GM12878 (cell line): ENCODE results near the gene MAEL. TPM values are rescaled to one million over a fixed set of nuclear protein-coding genes. Genes with fewer than 3 reads are reported as not detected.

Experiments
- CBX3 ChIP-seq: fragments of 200-600 bp; sonication (generic); IDR thresholded peaks from 2 replicates; pipeline ENCODE4 v1.6.1; 2016; ENCODE audit warnings: low read depth, borderline replicate concordance
- CEBPZ ChIP-seq: fragments of 150-350 bp; IDR thresholded peaks from 2 replicates; pipeline ENCODE4 v1.6.1; 2016; ENCODE audit warnings: low read depth, low read length
- EED ChIP-seq: sonication (generic); IDR thresholded peaks from 2 replicates; pipeline ENCODE4 v1.6.1; 2016; ENCODE audit warnings: antibody characterized with exemption, low read depth
- GABPA ChIP-seq: IDR thresholded peaks from 2 replicates; pipeline ENCODE4 v1.6.1; 2014; ENCODE audit warnings: antibody characterized with exemption, low read depth, mild to moderate bottlenecking, inconsistent platforms
- IKZF1 ChIP-seq: fragments of 450-650 bp; conservative IDR thresholded peaks from 2 replicates; pipeline ENCODE4 v1.6.1; 2017; ENCODE audit warnings: antibody characterized with exemption, mild to moderate bottlenecking
- IKZF2 ChIP-seq, 2 experiments: fragments of 450-650 bp; IDR thresholded peaks; 2 replicates each; pipeline ENCODE4 v1.6.1; 2017; ENCODE audit warnings: mild to moderate bottlenecking in 2 of 2, moderate library complexity in 2 of 2
- NBN ChIP-seq: fragments of 450-650 bp; IDR thresholded peaks from 2 replicates; pipeline ENCODE4 v1.6.1; 2016
- NFXL1 ChIP-seq: fragments of 450-650 bp; IDR thresholded peaks from 2 replicates; pipeline ENCODE4 v1.6.1; 2017; ENCODE audit warnings: antibody characterized with exemption, mild to moderate bottlenecking, borderline replicate concordance
- POLR2A ChIP-seq: IDR thresholded peaks from 2 replicates; pipeline ENCODE4 v1.6.1; 2011; ENCODE audit warnings: low read depth, mild to moderate bottlenecking, low read length
- RAD21 ChIP-seq: IDR thresholded peaks from 2 replicates; pipeline ENCODE4 v1.6.1; 2011; ENCODE audit warnings: mild to moderate bottlenecking, low read depth, low read length, moderate library complexity; ENCODE audit not compliant: insufficient read depth
- RB1 ChIP-seq: fragments of 450-650 bp; formaldehyde crosslinking; IDR thresholded peaks from 2 replicates; pipeline ENCODE4 v1.6.1; 2017; ENCODE audit warnings: mild to moderate bottlenecking, borderline replicate concordance
- RELA ChIP-seq: fragments of 450-650 bp; IDR thresholded peaks from 2 replicates; pipeline ENCODE4 v1.8.0; 2014; ENCODE audit warnings: borderline replicate concordance; ENCODE audit not compliant: partially characterized antibody
- SREBF2 ChIP-seq: IDR thresholded peaks from 2 replicates; pipeline ENCODE4 v1.6.1; 2012; ENCODE audit warnings: mild to moderate bottlenecking, low read length
- TCF12 ChIP-seq: IDR thresholded peaks from 2 replicates; pipeline ENCODE4 v1.6.1; 2011; ENCODE audit warnings: low read depth, mild to moderate bottlenecking, low read length
- YBX1 ChIP-seq: fragments of 450-650 bp; IDR thresholded peaks from 2 replicates; pipeline ENCODE4 v1.6.1; 2016; ENCODE audit warnings: antibody characterized with exemption
- YY1 ChIP-seq: IDR thresholded peaks from 2 replicates; pipeline ENCODE4 v1.6.1; 2011; ENCODE audit warnings: low read depth, mild to moderate bottlenecking, low read length
- ZBED1 ChIP-seq: IDR thresholded peaks from 2 replicates; pipeline ENCODE4 v1.6.1; 2016; ENCODE audit warnings: borderline replicate concordance
- ZNF217 ChIP-seq: fragments of 450-650 bp; IDR thresholded peaks from 2 replicates; pipeline ENCODE4 v1.6.1; 2017; ENCODE audit warnings: antibody characterized with exemption, mild to moderate bottlenecking
- ZNF384 ChIP-seq: IDR thresholded peaks from 2 replicates; pipeline ENCODE4 v1.6.1; 2012; ENCODE audit warnings: low read depth, mild to moderate bottlenecking, low read length, improper control_type of control experiment, borderline replicate concordance
- polyA plus RNA-seq, 11 experiments: library from polyadenylated mRNA; depleted of rRNA in 4 of 11; unstranded in 6 of 11; stranded (reverse) in 5 of 11; fragments of >200 nt; fragmentation: Nextera tagmentation in 4 of 11; fragmentation: Illumina TruSeq in 1 of 11; extraction: Ambion mirVana in 4 of 11; extraction: Trizol in 1 of 11; gene quantifications; 1 replicate in 1 of 11; 2 replicates in 10 of 11; pipeline versions ENCODE4 v1.2.1 to v1.2.3, GENCODE V29; 2011 to 2016; ENCODE audit warnings: inconsistent platforms in 2 of 11, missing spikeins in 2 of 11, low read depth in 1 of 11
- total RNA-seq, 4 experiments: library from RNA; depleted of rRNA in 3 of 4; stranded (reverse); fragments of >200 nt in 3 of 4; fragmentation: Illumina TruSeq in 1 of 4; extraction: Trizol in 1 of 4; gene quantifications; 2 replicates each; pipeline versions ENCODE4 v1.2.1 to v1.2.3, GENCODE V29; 2013 to 2021
- TF ChIP-seq, protein P1 (sequence below): IDR thresholded peaks from 2 replicates; pipeline ENCODE4 v1.6.1; 2011; ENCODE audit warnings: low read depth, mild to moderate bottlenecking, low read length, moderate library complexity, borderline replicate concordance; ENCODE audit errors: extremely low read depth
- TF ChIP-seq, protein P2 (sequence below): IDR thresholded peaks from 2 replicates; pipeline ENCODE4 v1.6.1; 2012; ENCODE audit warnings: low read depth, low read length, improper control_type of control experiment
- TF ChIP-seq, protein P3 (sequence below): IDR thresholded peaks from 2 replicates; pipeline ENCODE4 v1.6.1; 2012; ENCODE audit warnings: improper control_type of control experiment, low read depth, low read length; ENCODE audit not compliant: insufficient replicate concordance

MAEL gene
- total and polyA plus RNA-seq, 10 of the 15 experiments (the other 5 are each of a cell fraction or from before 2014, with no cell fraction given) = 0.10 to 0.43 (median 0.24) TPM; not detected in 2

GRCh38 chr1:167043752-167044488 lies 54.8 kb downstream of the MAEL start (continued):
- TF ChIP-seq, protein P1, sequence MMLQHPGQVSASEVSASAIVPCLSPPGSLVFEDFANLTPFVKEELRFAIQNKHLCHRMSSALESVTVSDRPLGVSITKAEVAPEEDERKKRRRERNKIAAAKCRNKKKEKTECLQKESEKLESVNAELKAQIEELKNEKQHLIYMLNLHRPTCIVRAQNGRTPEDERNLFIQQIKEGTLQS = no peak
- TF ChIP-seq EED (peak; percentile 59), RELA (no peak), YBX1 (no peak), NFXL1 (no peak), ZBED1 (no peak), ZNF384 (no peak), RB1 (no peak), GABPA (peak; percentile 40; the same call in 1 of the 2 replicates), ZNF217 (no peak), RAD21 (no peak), POLR2A (peak; percentile 54), CEBPZ (no peak), NBN (no peak), YY1 (no peak), SREBF2 (no peak), CBX3 (no peak), IKZF2 (IDR thresholded peaks at IDR 0.05) (no peak), IKZF1 (no peak), TCF12 (no peak)
- TF ChIP-seq, protein P2, sequence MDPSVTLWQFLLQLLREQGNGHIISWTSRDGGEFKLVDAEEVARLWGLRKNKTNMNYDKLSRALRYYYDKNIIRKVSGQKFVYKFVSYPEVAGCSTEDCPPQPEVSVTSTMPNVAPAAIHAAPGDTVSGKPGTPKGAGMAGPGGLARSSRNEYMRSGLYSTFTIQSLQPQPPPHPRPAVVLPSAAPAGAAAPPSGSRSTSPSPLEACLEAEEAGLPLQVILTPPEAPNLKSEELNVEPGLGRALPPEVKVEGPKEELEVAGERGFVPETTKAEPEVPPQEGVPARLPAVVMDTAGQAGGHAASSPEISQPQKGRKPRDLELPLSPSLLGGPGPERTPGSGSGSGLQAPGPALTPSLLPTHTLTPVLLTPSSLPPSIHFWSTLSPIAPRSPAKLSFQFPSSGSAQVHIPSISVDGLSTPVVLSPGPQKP = 0 out of 2 replicates have a peak, but pooled peaks have one; percentile 34
- TF ChIP-seq, protein P3, sequence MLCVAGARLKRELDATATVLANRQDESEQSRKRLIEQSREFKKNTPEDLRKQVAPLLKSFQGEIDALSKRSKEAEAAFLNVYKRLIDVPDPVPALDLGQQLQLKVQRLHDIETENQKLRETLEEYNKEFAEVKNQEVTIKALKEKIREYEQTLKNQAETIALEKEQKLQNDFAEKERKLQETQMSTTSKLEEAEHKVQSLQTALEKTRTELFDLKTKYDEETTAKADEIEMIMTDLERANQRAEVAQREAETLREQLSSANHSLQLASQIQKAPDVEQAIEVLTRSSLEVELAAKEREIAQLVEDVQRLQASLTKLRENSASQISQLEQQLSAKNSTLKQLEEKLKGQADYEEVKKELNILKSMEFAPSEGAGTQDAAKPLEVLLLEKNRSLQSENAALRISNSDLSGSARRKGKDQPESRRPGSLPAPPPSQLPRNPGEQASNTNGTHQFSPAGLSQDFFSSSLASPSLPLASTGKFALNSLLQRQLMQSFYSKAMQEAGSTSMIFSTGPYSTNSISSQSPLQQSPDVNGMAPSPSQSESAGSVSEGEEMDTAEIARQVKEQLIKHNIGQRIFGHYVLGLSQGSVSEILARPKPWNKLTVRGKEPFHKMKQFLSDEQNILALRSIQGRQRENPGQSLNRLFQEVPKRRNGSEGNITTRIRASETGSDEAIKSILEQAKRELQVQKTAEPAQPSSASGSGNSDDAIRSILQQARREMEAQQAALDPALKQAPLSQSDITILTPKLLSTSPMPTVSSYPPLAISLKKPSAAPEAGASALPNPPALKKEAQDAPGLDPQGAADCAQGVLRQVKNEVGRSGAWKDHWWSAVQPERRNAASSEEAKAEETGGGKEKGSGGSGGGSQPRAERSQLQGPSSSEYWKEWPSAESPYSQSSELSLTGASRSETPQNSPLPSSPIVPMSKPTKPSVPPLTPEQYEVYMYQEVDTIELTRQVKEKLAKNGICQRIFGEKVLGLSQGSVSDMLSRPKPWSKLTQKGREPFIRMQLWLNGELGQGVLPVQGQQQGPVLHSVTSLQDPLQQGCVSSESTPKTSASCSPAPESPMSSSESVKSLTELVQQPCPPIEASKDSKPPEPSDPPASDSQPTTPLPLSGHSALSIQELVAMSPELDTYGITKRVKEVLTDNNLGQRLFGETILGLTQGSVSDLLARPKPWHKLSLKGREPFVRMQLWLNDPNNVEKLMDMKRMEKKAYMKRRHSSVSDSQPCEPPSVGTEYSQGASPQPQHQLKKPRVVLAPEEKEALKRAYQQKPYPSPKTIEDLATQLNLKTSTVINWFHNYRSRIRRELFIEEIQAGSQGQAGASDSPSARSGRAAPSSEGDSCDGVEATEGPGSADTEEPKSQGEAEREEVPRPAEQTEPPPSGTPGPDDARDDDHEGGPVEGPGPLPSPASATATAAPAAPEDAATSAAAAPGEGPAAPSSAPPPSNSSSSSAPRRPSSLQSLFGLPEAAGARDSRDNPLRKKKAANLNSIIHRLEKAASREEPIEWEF = no peak
